ENCODE data around the gene ADARB2. TPM values are rescaled to one million over a fixed set of nuclear protein-coding genes. Genes with fewer than 3 reads are reported as not detected.

ADARB2 gene
- total RNA-seq, 2 experiments from 2014 or later = 2.5 to 3.0 TPM

DNA sequence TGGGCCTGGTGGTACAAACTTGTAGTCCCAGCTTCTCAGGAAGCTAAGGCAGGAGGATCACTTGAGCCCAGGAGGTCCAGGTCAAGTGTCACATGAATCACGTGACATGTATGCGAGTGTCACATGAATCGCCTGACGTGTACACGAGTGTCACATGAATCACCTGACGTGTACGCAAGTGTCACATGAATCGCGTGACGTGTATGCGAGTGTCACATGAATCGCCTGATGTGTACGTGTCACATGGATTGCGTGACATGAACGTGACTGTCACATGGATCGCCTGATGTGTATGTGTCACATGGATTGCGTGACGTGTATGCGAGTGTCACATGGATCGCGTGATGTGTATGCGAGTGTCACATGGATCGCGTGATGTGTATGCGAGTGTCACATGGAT, 9.5 kb upstream of the ADARB2 start:
- Mint-ChIP-seq H3K4me3 (no peak overlapping the region), H3K4me1 (no peaks in the 10 kb centered on the region), H3K36me3 (ENCODE audit: low read depth) (no peaks in the 10 kb centered on the region), H3K27ac (no peak overlapping the region), H3K27me3 (no peaks in the 10 kb centered on the region), H3K9me3 (peaks cover 5% of the 10 kb centered on the region)
- DNase-seq = no peak
- ChIA-PET CTCF (no interaction called here), POLR2A (no interaction called here)

DNA sequence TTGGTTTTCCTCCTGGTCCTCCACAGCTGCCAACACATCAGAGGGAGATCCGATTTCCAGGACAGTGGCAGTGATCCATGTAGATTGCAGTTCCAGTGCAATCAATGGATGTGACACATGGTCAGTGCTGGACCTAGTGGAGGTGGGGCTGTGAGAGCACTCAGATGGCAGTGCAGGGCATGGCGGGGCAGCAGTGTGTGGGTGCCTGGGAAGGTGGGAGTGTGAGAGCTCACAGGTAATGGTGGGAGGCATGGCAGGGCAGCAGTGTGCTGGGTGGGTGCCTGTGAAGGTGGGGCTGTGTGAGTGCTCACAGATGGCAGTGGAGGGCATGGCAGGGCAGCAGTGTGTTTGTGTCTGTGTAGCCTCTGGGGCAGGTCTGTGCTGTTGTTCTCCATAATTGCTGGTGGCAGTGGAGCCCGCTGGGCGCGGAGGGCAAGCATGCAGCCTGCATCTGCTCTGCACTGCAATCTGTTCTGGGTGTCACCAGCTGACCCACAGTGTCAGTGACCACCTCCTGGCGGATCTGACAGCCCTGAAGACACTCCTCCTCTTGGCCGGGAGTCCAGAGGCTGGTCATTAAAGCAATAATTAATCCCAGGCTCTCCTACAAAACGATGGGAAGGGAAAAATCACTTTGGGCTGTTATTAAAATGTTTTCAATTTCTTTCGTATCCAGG, 8.6 kb upstream of the ADARB2 start:
- ChIA-PET CTCF (no interaction called here), POLR2A (no interaction called here)
- Mint-ChIP-seq H3K4me1 (no peaks in the 10 kb centered on the region), H3K27me3 (peaks cover 4% of the 10 kb centered on the region), H3K9me3 (peaks cover 5% of the 10 kb centered on the region), H3K4me3 (no peak overlapping the region), H3K27ac (no peak overlapping the region), H3K36me3 (ENCODE audit: low read depth) (no peaks in the 10 kb centered on the region)
- no peak for DNase-seq

DNA sequence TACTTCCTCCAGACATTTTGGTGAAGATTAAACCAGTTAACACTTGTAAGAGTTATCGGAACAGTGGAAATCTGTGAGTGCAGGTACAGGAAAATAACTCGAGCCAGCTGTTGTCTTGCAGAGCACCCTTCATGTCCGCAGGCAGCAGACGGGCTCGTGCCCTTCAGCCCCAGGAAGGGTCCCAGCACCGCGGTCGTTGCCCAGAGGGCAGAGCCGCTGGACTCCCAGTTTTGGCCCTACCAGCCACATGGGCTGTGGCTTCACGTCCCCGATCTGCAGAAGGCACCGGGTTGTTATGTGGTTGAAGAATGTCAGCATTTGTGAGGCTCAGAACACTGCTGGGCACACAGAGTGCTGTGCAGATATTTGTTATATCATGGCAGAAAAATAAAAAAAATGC, 7.2 kb upstream of the ADARB2 start:
- H3K27ac Mint-ChIP-seq = no peak overlapping the region
- H3K36me3 Mint-ChIP-seq (ENCODE audit: low read depth) = no peaks in the 10 kb centered on the region
- ChIA-PET CTCF (interaction anchor here (0.5 kb wide), 1 partner anchor 60 kb away, joined by 4 read pairs; no protein-coding TSS in a partner anchor), POLR2A (no interaction called here)
- peaks cover 12% of the 10 kb centered on the region for H3K27me3 Mint-ChIP-seq
- peaks cover 4% of the 10 kb centered on the region for H3K9me3 Mint-ChIP-seq
- no peaks in the 10 kb centered on the region for H3K4me1 Mint-ChIP-seq
- H3K4me3 Mint-ChIP-seq = no peak overlapping the region
- DNase-seq = no peak

DNA sequence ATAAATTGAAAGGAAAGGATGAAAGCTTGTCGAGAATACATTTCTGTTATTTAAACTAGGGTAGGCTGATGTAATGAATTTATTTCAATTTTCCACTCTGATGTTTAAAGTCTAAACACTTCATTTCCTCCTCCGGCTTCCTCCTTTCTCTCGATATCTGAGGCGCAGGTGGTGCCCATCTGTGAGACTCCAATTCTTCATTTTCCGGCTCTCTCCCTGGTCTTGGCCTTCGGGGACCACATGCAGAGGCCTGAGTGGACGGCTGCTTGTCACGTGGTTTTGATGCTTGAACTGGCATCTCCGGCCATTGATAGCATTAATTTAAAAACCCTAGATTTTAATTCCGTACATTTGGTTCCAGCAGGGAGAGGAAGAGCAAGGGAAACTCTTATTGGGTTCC, 5.8 kb upstream of the ADARB2 start:
- Mint-ChIP-seq H3K4me3 (no peak overlapping the region), H3K4me1 (no peaks in the 10 kb centered on the region), H3K27ac (no peak overlapping the region), H3K27me3 (peaks cover 25% of the 10 kb centered on the region), H3K9me3 (no peaks in the 10 kb centered on the region), H3K36me3 (ENCODE audit: low read depth) (no peaks in the 10 kb centered on the region)
- ChIA-PET POLR2A (no interaction called here), CTCF (no interaction called here)
- DNase-seq = no peak

DNA sequence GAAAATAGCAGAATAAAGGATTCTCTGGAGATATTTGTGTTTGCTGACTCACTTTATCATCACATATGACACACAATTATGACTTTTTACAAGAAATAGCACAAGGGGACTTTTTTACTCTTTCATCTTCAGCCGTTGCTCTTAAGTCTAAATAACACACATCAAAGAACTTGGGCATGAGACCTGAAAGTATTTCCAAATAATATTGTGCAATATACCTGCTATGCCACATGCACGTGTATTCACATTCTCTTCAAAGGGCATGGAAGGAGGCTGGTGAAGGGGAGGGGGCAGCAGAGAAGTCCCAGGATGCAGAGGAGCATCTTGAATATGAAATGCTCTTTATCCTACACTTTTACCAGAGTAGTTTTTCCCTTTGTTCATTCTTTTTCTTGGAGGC, 4.1 kb upstream of the ADARB2 start:
- H3K27me3 Mint-ChIP-seq = peaks cover 37% of the 10 kb centered on the region
- H3K9me3 Mint-ChIP-seq = no peaks in the 10 kb centered on the region
- no peaks in the 10 kb centered on the region for H3K36me3 Mint-ChIP-seq (ENCODE audit: low read depth)
- ChIA-PET POLR2A (no interaction called here), CTCF (no interaction called here)
- H3K27ac Mint-ChIP-seq = no peak overlapping the region
- no peak overlapping the region for H3K4me3 Mint-ChIP-seq
- no peaks in the 10 kb centered on the region for H3K4me1 Mint-ChIP-seq
- no peak for DNase-seq

DNA sequence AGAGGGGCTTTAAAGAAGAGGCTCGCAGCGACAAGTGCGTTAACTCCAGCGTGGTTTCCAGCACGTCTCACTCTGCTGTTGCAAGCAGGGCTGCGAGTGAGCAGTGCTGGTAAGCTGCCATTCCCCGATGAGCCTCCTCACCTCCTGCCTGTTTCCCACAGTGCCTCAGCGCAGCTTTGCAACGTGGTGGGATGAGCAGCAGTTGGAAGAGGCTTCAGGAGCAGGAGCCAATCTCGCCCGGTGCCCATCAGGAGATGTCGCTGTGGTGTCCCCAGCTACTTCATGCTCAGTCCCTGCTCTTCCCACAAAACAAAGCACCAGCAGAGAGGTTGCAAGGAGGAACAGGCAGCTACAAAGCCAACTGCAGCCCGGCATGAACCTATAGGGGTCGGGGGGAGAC, 2.4 kb upstream of the ADARB2 start:
- Mint-ChIP-seq H3K27ac (no peak overlapping the region), H3K27me3 (peaks cover 53% of the 10 kb centered on the region), H3K4me3 (no peak overlapping the region), H3K9me3 (no peaks in the 10 kb centered on the region), H3K36me3 (ENCODE audit: low read depth) (no peaks in the 10 kb centered on the region), H3K4me1 (no peaks in the 10 kb centered on the region)
- CTCF ChIA-PET = no interaction called here
- no peak for DNase-seq
- POLR2A ChIA-PET = no interaction called here

DNA sequence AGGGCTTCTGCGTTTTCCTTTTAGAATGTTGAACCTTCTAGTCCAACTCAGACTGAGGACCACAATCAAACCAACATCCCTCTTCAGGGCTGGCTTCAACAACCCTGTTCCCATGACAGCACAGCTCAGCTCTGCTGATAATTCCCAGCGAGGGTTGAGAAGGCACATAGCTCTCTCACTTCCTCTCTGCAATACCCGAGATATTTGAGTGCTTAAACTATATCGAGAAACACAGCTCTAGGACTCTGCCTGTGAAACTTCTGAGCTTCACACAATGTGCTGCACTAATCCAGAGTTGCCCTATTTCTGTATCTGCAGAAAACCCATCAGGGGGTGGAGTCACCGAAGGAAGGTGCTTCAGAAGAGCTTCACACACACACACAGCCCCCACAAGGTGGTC, 1.6 kb upstream of the ADARB2 start:
- no peaks in the 10 kb centered on the region for H3K36me3 Mint-ChIP-seq (ENCODE audit: low read depth)
- ChIA-PET CTCF (no interaction called here), POLR2A (no interaction called here)
- no peak overlapping the region for H3K27ac Mint-ChIP-seq
- no peak for DNase-seq
- no peaks in the 10 kb centered on the region for H3K4me1 Mint-ChIP-seq
- no peak overlapping the region for H3K4me3 Mint-ChIP-seq
- H3K27me3 Mint-ChIP-seq = peaks cover 57% of the 10 kb centered on the region
- no peaks in the 10 kb centered on the region for H3K9me3 Mint-ChIP-seq

DNA sequence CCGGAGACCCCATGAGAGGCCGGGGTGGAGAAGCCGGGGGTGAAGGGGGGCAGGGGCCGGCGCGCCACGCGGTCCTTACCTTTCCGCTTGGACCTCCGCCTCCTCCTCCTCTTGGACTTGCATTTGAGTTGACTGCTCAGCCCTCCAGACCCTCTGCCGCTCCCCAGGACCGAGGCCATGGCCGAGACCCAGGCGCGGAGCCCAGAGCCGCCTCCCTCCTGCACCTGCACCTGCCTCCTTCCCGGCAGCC, 428 bp downstream of the ADARB2 start:
- ChIA-PET POLR2A (no interaction called here), CTCF (no interaction called here)
- Mint-ChIP-seq H3K27ac (no peak overlapping the region), H3K4me3 (no peak overlapping the region), H3K9me3 (no peaks in the 10 kb centered on the region), H3K4me1 (no peaks in the 10 kb centered on the region), H3K36me3 (ENCODE audit: low read depth) (no peaks in the 10 kb centered on the region), H3K27me3 (peaks cover 69% of the 10 kb centered on the region)
- DNase-seq = no peak

DNA sequence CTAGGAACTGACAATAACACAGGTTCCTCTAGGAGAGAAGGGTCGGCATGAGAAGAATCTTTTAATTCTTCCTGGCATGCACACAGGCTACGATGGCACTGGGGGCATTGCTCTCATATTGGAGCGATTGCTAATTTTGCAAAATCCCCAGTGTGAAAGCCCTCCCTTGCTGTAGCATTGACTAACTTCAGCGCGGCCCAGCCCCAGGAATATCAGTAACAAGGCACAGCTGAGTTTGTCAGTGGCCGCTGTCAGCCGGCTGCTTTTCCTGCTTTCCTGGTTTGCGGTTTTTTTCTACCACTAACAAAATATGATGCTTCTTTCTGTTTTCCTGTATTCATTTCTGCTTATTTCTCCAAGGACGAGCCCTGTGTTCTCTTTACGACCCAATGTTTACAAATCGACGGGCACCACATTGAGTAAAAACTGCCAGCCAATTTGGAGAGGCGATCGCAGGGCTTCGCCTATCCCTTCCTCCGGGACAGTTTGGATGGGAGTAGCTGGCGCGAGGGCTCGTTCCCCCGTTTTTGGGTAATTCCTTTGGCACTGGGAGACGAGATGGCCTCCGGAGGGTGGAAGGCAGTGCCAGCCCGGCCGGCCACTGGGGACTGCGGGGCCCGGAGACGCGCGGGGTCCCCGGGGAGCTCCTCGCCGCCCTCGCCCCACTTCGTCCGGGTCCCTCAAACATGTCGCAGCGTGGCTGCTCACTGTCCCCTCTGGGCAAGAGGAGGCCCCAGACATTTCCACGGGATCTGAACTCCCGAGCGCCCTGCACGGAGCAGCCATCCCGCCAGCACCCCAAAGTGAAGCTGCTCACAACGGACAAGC, 967 bp downstream of the ADARB2 start:
- POLR2A ChIA-PET = interaction anchor here (0.6 kb wide), 1 partner anchor 1162 kb away, joined by 3 read pairs; no protein-coding TSS in a partner anchor
- H3K4me1 Mint-ChIP-seq = no peaks in the 10 kb centered on the region
- DNase-seq = no peak
- H3K27me3 Mint-ChIP-seq = peaks cover 71% of the 10 kb centered on the region
- CTCF ChIA-PET = no interaction called here
- H3K27ac Mint-ChIP-seq = no peak overlapping the region
- H3K9me3 Mint-ChIP-seq = no peaks in the 10 kb centered on the region
- no peak overlapping the region for H3K4me3 Mint-ChIP-seq
- no peaks in the 10 kb centered on the region for H3K36me3 Mint-ChIP-seq (ENCODE audit: low read depth)

DNA sequence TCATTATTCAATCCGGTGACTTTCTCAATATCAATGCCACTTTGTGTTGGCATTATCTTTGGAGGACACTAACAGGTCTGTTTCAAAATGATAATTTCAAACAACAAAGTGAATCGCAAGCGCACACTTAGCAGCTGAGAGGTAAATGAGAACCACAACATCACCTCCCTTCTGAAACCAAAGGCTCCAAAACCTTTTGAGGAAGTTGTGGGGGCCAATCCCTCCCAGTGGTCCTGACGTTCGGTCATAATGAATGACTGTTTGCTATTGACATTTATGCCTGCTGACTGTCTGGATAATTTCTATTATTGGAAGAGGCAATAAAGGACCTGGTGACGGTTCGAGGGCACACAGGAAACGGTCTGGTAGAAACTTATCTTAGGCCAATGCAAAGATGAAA, 1.8 kb downstream of the ADARB2 start:
- no peak overlapping the region for H3K4me3 Mint-ChIP-seq
- no peak overlapping the region for H3K27ac Mint-ChIP-seq
- H3K4me1 Mint-ChIP-seq = no peaks in the 10 kb centered on the region
- ChIA-PET POLR2A (no interaction called here), CTCF (no interaction called here)
- no peaks in the 10 kb centered on the region for H3K9me3 Mint-ChIP-seq
- H3K36me3 Mint-ChIP-seq (ENCODE audit: low read depth) = no peaks in the 10 kb centered on the region
- H3K27me3 Mint-ChIP-seq = peaks cover 66% of the 10 kb centered on the region
- no peak for DNase-seq

DNA sequence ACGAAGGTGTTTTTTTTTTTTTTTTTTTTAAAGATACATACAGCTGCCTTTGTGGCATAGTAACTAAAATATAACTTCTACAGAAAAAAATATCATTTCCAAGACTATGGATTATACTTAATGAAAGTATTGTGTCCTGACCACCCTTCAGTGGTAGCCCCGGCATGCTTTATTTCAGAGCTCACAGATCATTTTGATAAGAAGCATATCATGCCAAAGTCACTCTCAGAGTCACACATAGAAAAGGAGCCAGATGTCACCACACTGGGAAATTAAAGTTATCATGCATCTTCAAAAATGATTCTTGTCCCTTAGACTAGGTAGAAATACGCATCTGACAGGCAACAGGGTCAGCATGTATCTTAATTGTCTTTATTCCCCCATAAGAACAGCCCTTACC, 3.0 kb downstream of the ADARB2 start:
- POLR2A ChIA-PET = no interaction called here
- Mint-ChIP-seq H3K36me3 (ENCODE audit: low read depth) (no peaks in the 10 kb centered on the region), H3K27ac (no peak overlapping the region), H3K27me3 (peaks cover 60% of the 10 kb centered on the region), H3K4me1 (no peaks in the 10 kb centered on the region), H3K4me3 (no peak overlapping the region), H3K9me3 (no peaks in the 10 kb centered on the region)
- CTCF ChIA-PET = interaction anchor here (0.6 to 0.7 kb wide), 2 partner anchors 368 to 1258 kb away, joined by 3 to 5 read pairs; no protein-coding TSS in a partner anchor
- DNase-seq = no peak

DNA sequence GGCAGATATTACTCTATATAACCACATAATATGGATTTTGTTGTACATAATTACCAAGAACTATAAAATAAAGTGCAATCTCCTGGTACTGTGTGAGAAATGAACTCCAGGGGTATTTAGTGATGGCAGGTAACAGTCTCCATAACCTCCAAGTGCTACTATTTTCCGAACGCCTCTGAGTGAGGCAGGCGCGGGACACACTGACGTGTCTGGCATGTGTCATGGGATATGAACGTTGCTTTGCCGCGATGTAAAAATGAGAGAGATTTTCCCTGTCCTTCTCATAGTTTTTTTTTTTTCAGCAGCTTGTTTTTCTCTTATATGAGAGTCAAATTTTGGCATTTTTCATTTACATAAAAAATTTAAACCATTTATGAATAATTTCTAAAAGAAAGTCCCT, 3.6 kb downstream of the ADARB2 start:
- DNase-seq = no peak
- peaks cover 55% of the 10 kb centered on the region for H3K27me3 Mint-ChIP-seq
- ChIA-PET CTCF (no interaction called here), POLR2A (no interaction called here)
- no peaks in the 10 kb centered on the region for H3K9me3 Mint-ChIP-seq
- no peaks in the 10 kb centered on the region for H3K36me3 Mint-ChIP-seq (ENCODE audit: low read depth)
- no peak overlapping the region for H3K4me3 Mint-ChIP-seq
- H3K4me1 Mint-ChIP-seq = no peaks in the 10 kb centered on the region
- no peak overlapping the region for H3K27ac Mint-ChIP-seq

DNA sequence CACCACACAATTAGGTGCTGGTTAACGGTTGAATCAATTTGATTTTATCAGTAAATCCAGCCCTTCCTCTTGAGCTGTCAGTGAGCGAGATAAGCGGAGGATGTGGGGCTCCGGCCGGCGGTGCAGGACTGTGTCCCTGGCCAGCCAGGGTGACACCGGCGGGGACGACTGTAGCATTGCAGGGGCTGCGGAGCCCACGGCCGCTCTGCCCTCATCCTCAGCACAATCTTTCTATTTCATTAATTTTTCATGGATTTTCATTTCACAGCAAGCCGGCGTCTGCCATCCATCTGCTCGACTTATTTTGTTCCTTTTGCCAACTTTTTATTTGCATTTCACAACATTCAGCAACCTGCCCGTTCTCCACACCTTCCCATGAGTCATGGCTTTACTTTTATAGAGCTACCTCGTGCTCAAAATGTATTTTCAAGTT, 4.7 kb downstream of the ADARB2 start:
- peaks cover 44% of the 10 kb centered on the region for H3K27me3 Mint-ChIP-seq
- DNase-seq = no peak
- H3K27ac Mint-ChIP-seq = no peak overlapping the region
- H3K36me3 Mint-ChIP-seq (ENCODE audit: low read depth) = no peaks in the 10 kb centered on the region
- H3K4me1 Mint-ChIP-seq = no peaks in the 10 kb centered on the region
- H3K9me3 Mint-ChIP-seq = no peaks in the 10 kb centered on the region
- CTCF ChIA-PET = no interaction called here
- H3K4me3 Mint-ChIP-seq = no peak overlapping the region
- POLR2A ChIA-PET = no interaction called here

DNA sequence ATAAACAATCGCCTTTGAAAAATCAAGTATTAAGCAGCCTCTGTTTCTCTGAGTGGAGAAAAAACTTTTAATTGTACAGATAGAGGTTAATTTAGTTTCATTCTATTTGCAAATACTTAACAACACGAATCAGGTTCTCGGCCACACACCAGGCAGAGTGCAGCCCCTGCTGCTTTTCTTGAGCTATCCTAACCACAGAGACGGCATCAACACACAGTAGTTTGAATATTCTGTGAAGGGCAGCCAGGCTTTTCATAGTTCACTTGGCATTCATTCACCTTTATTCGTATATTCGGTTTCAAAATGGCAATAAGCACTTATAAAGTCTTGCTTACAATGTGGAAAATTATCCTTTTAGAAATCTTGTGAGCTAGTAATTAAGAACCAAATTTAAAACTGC, 5.7 kb downstream of the ADARB2 start:
- ChIA-PET POLR2A (no interaction called here), CTCF (no interaction called here)
- Mint-ChIP-seq H3K27me3 (peaks cover 37% of the 10 kb centered on the region), H3K4me3 (no peak overlapping the region), H3K27ac (no peak overlapping the region), H3K9me3 (no peaks in the 10 kb centered on the region), H3K4me1 (no peaks in the 10 kb centered on the region), H3K36me3 (ENCODE audit: low read depth) (no peaks in the 10 kb centered on the region)
- no peak for DNase-seq
